OCI-LY1 (cell line): ENCODE data around the gene KRTAP1-1.

Experiments
- CTCF ChIP-seq: fragments of 200-600 bp; sonication (generic), shearing (Covaris generic); IDR thresholded peaks from 2 replicates; pipeline ENCODE4 v1.5.1; 2017; ENCODE audit warnings: mild to moderate bottlenecking, antibody characterized with exemption, low read length, moderate library complexity, mixed read lengths
- EZH2 ChIP-seq: fragments of 200-600 bp; sonication (generic), shearing (Covaris generic); IDR thresholded peaks from 2 replicates; pipeline ENCODE4 v1.8.0; 2017; ENCODE audit warnings: borderline replicate concordance, mixed run types, mild to moderate bottlenecking, antibody characterized with exemption, low read length, moderate library complexity, mixed read lengths

- TF ChIP-seq CTCF (no peak), EZH2 (no peak)
Observed at GRCh38 chr17:41048441-41048840, 7.2 kb upstream of the KRTAP1-1 start.
